Activated CD4-positive, CD25-positive, alpha-beta regulatory T cell treated with anti-CD3 and anti-CD28 coated beads, Interleukin-2, amount 50 U/mL, for 24 hours (primary cell): Measurements from ENCODE around the gene FAM236D.
"Not testable (repeated sequence)": the region's sequence is repeated elsewhere in the genome, so short reads cannot be mapped to it uniquely, and the experiment has no call there.

Experiments used
- ATAC-seq, 2 donors: fragments of 150-1000 bp; cut with Tn5 transposase; one replicate each; pipeline ENCODE4 v1.10.0; 2021; ENCODE audit warnings: mild to moderate bottlenecking in 1 of 2, moderate library complexity in 1 of 2

FAM236D gene

DNA sequence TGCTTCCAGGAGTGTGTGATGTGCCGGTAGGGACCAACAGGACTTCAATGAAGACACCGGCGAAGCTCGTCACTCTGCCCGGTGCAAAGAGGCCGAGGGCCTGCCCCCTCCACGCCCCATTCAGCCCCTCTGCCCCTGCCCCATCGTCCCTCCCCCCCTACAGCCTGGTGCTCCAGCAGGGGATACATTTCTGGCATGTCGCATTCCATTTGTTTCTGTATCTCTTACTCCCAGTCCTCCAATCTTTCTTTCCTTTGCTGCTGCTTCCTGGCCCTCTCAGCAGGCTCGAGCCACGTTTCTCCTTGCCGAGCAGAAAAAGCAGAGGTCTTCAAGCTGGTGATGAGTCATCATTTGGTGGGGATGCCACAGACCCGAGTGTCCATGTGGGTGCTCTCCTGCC lies at the start of gene FAM236D:
FAM236D (minus strand) TSS at position 101 of the 400 bp plus-strand sequence; CDS start at position 1, 100 bp downstream.
- not testable (repeated sequence) for ATAC-seq

DNA sequence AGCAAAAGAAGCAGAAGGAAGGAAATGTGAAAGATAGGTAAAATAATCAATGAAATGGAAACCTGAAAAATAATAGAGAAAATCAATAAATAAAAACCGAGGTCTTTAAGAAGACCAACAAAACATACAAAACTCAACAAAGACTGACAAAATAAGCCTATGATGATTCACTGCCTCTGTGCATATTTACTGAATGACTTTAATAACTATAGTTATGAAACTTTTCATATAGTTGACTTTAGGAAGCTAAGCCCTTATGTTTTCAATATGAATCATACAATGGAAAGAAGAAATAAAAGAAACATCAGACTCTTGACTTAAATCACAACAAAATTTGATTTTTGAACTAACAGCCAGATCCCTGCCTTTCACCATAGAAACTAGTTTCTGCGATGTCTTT lies 29.5 kb upstream of the FAM236D start:
- ATAC-seq, result not testable (repeated sequence)

DNA sequence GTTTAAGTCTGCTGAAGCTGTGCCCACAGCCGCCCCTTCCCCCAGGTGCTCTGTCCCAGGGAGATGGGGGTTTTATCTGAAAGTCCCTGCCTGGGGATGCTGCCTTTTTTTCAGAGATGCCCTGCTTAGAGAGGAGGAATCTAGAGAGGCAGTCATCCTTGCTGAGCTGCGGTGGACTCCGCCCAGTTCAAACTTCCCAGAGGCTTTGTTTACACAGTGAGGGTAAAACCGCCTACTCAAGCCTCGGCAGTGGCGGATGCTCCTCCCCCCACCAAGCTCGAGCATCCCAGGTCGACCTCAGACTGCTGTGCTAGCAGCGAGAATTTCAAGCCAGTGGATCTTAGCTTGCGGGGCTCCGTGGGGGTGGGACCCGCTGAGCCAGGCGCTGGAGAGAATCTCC lies 22.7 kb upstream of the FAM236D start:
- not testable (repeated sequence) for ATAC-seq

DNA sequence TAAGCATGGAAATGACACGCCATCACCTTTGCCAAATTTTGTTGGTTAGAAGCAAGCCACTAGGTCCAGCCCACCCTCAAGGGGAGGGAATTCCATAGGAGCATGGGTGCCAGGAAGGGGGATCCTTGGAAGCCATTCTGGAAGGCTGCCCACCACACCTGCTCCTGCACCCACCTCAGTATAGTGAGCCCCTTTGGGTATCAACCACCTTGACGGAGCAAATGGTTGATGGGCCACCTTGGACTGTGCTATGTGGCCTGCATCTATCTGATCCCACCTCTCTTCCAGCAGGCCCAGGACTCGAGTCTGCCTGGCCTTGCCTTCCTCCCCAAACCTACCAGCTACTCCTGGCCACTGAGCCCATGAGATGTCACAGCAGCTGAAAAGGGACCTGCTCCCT lies 17.6 kb downstream of the FAM236D start:
- not testable (repeated sequence) for ATAC-seq

DNA sequence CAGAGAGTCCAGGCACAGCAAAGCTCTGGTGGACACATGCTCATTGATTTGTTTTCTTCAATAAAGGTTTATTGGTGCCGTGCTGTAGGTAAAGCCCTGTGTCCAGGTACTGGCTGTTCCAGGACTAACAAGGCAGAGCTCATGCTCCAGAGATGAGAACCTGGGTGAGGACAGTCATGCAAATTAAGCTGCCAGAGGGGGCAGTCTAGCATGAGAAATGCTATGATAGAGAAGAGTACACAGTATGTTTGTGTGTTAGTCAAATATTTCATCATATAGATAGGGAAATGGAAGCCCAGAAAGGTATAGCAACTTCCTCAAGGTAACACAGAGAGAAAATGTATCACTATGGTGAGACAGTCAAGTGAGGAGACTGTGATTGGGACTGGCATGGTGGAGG lies 19.9 kb downstream of the FAM236D start:
- ATAC-seq, result not testable (repeated sequence)

DNA sequence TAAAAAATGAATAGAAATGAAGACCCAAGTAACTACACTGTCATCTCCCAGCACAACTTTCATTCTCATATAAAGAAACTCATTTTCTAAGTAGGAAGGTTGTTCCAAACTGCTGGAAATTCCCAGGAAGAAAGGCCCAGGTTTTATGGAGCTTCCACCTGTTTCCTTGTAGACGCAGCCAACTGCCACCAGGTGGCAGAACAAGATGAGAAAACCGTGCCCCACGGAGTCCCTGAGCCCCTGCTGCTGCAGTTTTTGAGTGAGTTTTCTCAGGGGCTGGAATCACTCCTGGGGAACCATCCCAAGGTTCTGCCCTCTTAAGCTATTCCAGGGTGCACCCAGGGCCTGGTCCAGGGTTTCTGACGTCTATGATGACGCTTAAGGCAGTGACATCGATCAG lies 24.0 kb downstream of the FAM236D start:
- not testable (repeated sequence) for ATAC-seq

DNA sequence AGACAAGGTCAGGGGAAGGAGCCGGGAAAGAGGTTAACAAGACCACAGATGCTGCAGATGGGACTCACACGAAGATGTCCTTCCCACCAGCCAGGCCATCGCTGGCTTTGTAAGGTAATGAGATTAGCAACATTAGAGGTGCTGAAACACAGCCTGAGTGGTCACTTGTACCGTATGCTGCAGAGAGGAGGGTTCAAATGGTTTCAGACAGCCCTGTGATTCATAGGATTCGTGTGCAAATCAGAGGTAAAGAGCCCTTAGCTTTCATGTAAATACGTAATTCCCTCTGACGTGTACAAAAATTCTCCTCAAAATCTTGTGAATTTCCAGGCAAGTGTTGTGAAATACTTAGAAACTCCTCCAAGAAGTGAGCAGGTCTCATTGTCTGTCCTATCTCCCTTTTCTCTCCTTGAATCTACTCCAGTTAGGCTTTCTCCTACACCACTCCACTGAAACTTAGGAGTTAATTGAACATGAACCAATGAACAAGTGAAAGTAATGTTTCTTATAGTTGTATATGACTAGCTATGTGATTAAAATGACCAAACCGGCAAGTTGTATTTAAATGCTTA lies 24.6 kb downstream of the FAM236D start:
- not testable (repeated sequence) for ATAC-seq

DNA sequence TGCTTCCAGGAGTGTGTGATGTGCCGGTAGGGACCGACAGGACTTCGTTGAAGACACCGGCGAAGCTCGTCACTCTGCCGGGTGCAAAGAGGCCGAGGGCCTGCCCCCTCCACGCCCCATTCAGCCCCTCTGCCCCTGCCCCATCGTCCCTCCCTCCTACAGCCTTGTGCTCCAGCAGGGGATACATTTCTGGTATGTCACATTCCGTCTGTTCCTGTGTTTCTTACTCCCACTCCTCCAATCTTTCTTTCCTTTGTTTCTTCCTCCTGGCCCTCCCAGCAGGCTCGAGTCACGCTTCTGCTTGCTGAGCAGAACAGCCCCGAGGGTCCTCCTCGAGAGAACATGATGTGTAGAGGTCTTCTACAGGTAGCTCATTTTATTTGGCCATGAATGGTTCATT lies 25.4 kb downstream of the FAM236D start, which contains the start of gene FAM236B:
FAM236B (minus strand) TSS at position 101 of the 400 bp plus-strand sequence; CDS start at position 1, 100 bp downstream.
- ATAC-seq, result not testable (repeated sequence)

DNA sequence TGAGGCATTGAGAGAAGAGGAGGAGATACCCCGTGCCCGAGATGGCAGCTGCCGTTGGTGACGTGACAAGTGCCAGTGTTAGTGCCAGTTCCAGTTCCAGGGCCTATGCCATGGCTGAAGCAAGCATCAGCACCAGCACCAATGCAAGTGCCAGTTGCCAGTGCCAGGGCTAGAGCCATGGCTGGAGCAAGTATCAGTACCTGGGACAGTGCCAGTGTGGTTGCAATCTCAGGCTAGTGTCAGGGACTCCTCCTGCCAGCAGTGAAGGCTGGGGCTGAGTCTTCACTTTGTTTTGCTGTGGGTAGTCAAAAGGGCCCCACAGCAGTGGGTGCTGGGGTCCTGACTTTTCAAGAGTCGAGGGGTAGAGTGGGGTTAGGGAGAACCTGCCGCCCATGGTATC lies 29.9 kb downstream of the FAM236D start:
- ATAC-seq, result not testable (repeated sequence)

DNA sequence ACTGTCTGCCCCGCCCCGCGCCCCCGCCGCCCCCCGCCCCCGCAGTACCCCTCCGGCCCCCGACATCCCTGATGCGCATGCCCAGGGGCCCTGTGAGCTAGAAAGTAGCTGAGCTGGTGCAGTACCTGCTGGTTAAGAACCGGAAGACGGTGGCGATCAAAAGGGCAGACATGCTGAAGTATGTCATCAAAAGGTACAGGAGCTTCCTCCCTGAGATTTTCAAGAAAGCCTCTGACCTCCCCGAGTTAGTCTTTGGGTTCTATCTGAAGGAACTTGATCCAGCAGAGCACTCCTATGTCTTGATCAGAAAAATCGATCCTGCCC lies 30.6 kb downstream of the FAM236D start:
- peak; percentile 81 to 83 for ATAC-seq

DNA sequence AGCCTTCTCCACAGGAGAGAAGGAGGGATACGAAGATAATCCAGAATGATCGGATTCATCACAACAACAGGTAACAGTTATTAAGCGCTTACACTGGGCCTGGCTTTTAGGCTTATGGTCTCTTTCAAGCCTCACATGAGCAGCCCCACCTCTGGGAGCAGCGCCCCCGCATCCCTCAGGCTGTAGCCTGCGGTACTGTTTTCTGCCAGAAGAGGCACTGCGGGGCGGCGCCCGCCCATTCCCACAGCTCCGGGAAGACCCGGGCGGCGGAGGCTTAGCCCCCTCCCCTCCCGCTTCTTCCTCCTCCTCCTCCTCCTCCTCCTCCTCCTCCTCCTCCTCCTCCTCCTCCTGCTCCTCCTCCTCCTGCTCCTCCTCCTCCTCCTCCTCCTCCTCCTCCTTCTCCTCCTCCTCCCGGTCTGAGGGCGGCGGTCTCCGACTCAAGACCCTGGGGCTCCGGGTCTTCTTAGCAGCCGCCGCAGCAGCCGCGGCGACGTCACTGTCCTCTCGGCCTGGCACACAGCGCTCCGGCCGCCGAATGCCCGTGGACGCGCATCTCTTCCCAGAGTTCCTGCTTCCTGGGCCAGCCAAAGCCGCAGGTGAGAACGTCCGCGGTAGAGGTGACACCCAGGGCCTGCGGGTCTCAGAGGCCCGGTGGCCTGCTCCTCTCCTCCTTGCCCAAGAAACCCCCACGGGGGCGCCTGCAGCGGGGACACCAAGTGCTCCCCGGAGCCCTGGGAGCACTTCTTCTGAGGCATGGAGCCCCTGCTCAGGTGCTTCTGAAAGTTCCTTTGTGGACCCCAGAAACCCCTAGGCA lies 31.1 kb downstream of the FAM236D start, which contains the start of gene DMRTC1B:
DMRTC1B (plus strand) TSS at position 238 of the 814 bp plus-strand sequence. CDS start 68,246 bp downstream, outside the sequence.
- ATAC-seq, result peak; percentile 78 to 79

DNA sequence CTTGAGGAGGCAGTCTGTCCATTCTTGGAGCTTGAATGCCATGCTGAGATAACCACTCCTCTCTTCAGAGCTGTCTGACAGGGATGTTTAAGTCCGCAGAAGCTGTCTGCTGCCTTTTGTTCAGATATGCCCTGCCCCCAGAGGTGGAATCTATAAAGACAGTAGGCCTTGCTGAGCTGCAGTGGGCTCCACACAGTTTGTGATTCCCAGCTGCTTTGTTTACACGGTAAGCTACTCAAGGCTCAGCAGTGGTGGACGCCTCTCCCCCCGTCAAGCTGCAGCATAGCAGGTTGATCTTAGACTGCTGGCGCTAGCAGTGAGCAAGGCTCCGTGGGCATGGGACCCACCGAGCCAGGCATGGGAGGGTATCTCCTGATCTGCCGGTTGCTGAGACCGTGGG lies 47.6 kb downstream of the FAM236D start:
- ATAC-seq, result not testable (repeated sequence)
